B cell (primary cell): Measurements from ENCODE around the gene PEX12.
"Not testable (repeated sequence)": the region's sequence is repeated elsewhere in the genome, so short reads cannot be mapped to it uniquely, and the experiment has no call there.

Source experiments
- EZH2 ChIP-seq: IDR thresholded peaks from 2 replicates; pipeline ENCODE4 v1.6.1; 2012; ENCODE audit warnings: borderline replicate concordance, low read depth, mild to moderate bottlenecking, moderate library complexity, low read length; ENCODE audit not compliant: insufficient read depth, poor library complexity, severe bottlenecking
- TF ChIP-seq, protein P1 (sequence below): fragments of 200-600 bp; IDR thresholded peaks from one replicate; pipeline ENCODE4 v1.8.0; 2022; ENCODE audit warnings: antibody characterized with exemption, mild to moderate bottlenecking

DNA sequence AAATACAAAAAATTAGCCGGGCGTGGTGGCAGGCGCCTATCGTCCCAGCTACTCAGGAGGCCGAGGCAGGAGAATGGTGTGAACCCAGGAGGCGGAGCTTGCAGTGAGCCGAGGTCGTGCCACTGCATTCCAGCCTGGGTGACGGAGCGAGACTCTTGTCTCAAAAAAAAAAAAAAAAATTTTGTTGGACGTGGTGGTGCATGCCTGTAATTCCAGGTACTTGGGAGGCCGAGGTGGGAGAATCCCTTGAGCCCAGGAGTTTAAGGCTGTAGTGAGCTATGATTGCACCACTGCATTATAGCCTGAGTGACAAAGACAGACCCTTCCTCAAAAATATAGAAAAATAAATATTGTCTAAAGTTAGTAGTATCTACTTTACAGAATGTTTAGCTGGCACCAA lies 32.4 kb upstream of the PEX12 start:
- TF ChIP-seq, protein P1, sequence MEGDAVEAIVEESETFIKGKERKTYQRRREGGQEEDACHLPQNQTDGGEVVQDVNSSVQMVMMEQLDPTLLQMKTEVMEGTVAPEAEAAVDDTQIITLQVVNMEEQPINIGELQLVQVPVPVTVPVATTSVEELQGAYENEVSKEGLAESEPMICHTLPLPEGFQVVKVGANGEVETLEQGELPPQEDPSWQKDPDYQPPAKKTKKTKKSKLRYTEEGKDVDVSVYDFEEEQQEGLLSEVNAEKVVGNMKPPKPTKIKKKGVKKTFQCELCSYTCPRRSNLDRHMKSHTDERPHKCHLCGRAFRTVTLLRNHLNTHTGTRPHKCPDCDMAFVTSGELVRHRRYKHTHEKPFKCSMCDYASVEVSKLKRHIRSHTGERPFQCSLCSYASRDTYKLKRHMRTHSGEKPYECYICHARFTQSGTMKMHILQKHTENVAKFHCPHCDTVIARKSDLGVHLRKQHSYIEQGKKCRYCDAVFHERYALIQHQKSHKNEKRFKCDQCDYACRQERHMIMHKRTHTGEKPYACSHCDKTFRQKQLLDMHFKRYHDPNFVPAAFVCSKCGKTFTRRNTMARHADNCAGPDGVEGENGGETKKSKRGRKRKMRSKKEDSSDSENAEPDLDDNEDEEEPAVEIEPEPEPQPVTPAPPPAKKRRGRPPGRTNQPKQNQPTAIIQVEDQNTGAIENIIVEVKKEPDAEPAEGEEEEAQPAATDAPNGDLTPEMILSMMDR: not testable (repeated sequence)
- TF ChIP-seq EZH2: not testable (repeated sequence)
